Coronary artery (tissue), 2 donors: ENCODE results near the gene SLC25A12.
A peak's percentile ranks its signal among the peaks of the same experiment; 100 is the strongest.

Experiments used
- DNase-seq: peaks from one replicate; pipeline ENCODE4 v3.0.0-alpha.2; 2017; ENCODE audit warnings: low spot score
- H3K27ac ChIP-seq, 2 donors: fragments of 200-600 bp; sonication (generic); one replicate each; pipeline ENCODE4 v1.5.1; 2016 to 2019
- H3K4me3 ChIP-seq: fragments of 200-600 bp; sonication (generic); 2 replicates; pipeline ENCODE4 v1.5.1; 2016; ENCODE audit warnings: mild to moderate bottlenecking, moderate library complexity
- CTCF ChIP-seq: fragments of 200-600 bp; sonication (generic); IDR thresholded peaks from one replicate; pipeline ENCODE4 v1.5.1; 2019; ENCODE audit warnings: antibody characterized with exemption

Gene SLC25A12

GRCh38 chr2:171893824-171894611 is at the start of gene SLC25A12:
Gene SLC25A12 (minus strand): TSS chr2:171894244. CDS start chr2:171894214, 30 bp downstream.
- Histone ChIP-seq H3K4me3 (peak within 1 kb of the TSS; percentile 87), H3K27ac (peak within 1 kb of the TSS; percentile 78 to 80)
- DNase-seq, result peak; percentile 88
- no peak for TF ChIP-seq CTCF

- Histone ChIP-seq H3K27ac (no peak overlapping the region), H3K4me3 (no peak overlapping the region)
- TF ChIP-seq CTCF, result no peak
- no peak for DNase-seq
Measured at GRCh38 chr2:171941316-171941699, 47.3 kb upstream of the SLC25A12 start.

- no peak overlapping the region for H3K27ac ChIP-seq
- no peak overlapping the region for H3K4me3 ChIP-seq
- no peak for DNase-seq
- no peak for TF ChIP-seq CTCF
Measured at GRCh38 chr2:171939743-171940071, 45.7 kb upstream of the SLC25A12 start.

GRCh38 chr2:171939058-171939742 is 45.2 kb upstream of the SLC25A12 start:
- Histone ChIP-seq H3K4me3 (no peak overlapping the region), H3K27ac (no peak overlapping the region)
- TF ChIP-seq CTCF, result no peak
- DNase-seq, result no peak

- no peak overlapping the region for H3K27ac ChIP-seq
- no peak for DNase-seq
- TF ChIP-seq CTCF, result no peak
Measured at GRCh38 chr2:171930385-171930784, 36.3 kb upstream of the SLC25A12 start.

GRCh38 chr2:171924170-171924942 is 30.3 kb upstream of the SLC25A12 start:
- no peak for DNase-seq
- no peak overlapping the region for H3K4me3 ChIP-seq
- TF ChIP-seq CTCF, result no peak
- H3K27ac ChIP-seq, result no peak overlapping the region

More at GRCh38 chr2:171930385-171930784, 36.3 kb upstream of the SLC25A12 start:
- no peak overlapping the region for H3K4me3 ChIP-seq
